ENCODE results near the gene PRKAG2. TPM values are rescaled to one million over a fixed set of nuclear protein-coding genes. Genes with fewer than 3 reads are reported as not detected.

PRKAG2 gene
- total RNA-seq, 4 donors from 2014 or later: 25.1 to 57.8 (median 46.7) TPM

DNA sequence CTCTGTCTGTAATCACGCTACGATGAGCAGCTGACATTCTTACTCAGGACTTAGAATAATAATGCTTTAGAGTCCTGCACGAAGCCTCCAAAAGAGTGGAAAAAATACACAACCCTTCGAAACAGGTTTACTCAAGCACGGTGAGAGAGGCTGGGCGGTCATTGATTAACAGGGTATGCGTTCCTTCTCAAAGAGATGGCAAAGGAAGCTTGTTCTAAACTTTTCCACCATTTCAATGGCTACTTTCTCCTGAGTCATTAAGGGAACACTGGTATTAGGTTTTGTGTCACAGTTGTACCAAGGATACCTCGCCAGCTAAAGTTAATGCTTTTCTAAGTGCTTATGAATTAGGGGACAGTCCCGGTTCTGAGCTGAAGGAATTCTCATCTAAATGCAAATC lies 215.3 kb downstream of the PRKAG2 start:
- 91 to 92% methylated on average over 8 to 9 of the region's 9 CpGs for WGBS, 2 donors (ENCODE audit: low coverage in 1 of 2)
- in situ Hi-C loops (cut with MboI; ENCODE audit: low pct_ligation_motif_present in 1 of 4, low pct_unique_long_range_greater_than_20kb in 1 of 4, low sequenced_read_pairs in 3 of 4): no loop called here
- DNase-seq: no peak
- intact Hi-C loops (cut with DNase I; ENCODE audit: low total_unique reads): no loop called here
- Histone ChIP-seq H3K9me3 (no peaks in the 10 kb centered on the region), H3K4me1 (no peaks in the 10 kb centered on the region), H3K27ac (no peak overlapping the region), H3K27me3 (no peaks in the 10 kb centered on the region), H3K4me3 (no peak overlapping the region), H3K36me3 (no peaks in the 10 kb centered on the region)
- TF ChIP-seq EP300 (IDR thresholded peaks at IDR 0.05; ENCODE audit: low read depth): no peak
- TF ChIP-seq, protein P1, sequence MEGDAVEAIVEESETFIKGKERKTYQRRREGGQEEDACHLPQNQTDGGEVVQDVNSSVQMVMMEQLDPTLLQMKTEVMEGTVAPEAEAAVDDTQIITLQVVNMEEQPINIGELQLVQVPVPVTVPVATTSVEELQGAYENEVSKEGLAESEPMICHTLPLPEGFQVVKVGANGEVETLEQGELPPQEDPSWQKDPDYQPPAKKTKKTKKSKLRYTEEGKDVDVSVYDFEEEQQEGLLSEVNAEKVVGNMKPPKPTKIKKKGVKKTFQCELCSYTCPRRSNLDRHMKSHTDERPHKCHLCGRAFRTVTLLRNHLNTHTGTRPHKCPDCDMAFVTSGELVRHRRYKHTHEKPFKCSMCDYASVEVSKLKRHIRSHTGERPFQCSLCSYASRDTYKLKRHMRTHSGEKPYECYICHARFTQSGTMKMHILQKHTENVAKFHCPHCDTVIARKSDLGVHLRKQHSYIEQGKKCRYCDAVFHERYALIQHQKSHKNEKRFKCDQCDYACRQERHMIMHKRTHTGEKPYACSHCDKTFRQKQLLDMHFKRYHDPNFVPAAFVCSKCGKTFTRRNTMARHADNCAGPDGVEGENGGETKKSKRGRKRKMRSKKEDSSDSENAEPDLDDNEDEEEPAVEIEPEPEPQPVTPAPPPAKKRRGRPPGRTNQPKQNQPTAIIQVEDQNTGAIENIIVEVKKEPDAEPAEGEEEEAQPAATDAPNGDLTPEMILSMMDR (IDR thresholded peaks at IDR 0.05): no peak
- no peak for TF ChIP-seq POLR2A (IDR thresholded peaks at IDR 0.05)
- TF ChIP-seq POLR2AphosphoS5 (IDR thresholded peaks at IDR 0.05): no peak

DNA sequence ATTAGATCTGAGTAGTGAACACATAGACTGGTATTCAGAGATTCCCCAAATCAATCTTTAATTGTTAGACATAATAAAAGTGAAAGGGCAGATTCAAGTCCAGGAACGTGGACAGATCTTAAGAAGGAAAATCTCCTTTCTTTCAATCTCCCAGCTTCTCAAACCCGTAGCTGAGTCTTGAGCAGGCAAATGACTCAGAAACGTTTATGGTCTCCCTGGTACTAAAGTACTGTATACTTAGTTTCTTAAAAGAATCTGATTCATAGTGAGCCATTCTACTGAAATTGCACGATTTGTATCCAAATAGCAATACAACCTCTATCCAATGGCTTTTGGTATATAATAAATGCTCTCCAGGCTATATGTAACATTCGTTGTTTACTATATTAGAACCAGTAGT lies 216.8 kb downstream of the PRKAG2 start:
- TF ChIP-seq EP300 (IDR thresholded peaks at IDR 0.05; ENCODE audit: low read depth) (no peak), POLR2AphosphoS5 (IDR thresholded peaks at IDR 0.05) (no peak)
- TF ChIP-seq, protein P1 (IDR thresholded peaks at IDR 0.05): no peak
- no peaks in the 10 kb centered on the region for H3K27me3 ChIP-seq
- H3K4me1 ChIP-seq: no peaks in the 10 kb centered on the region
- H3K9me3 ChIP-seq: no peaks in the 10 kb centered on the region
- H3K4me3 ChIP-seq: no peak overlapping the region
- no peak overlapping the region for H3K27ac ChIP-seq
- H3K36me3 ChIP-seq: no peaks in the 10 kb centered on the region
- in situ Hi-C loops (cut with MboI; ENCODE audit: low pct_ligation_motif_present in 1 of 4, low pct_unique_long_range_greater_than_20kb in 1 of 4, low sequenced_read_pairs in 3 of 4) (no loop called here), intact Hi-C loops (cut with DNase I; ENCODE audit: low total_unique reads) (no loop called here)
- WGBS, 2 donors (ENCODE audit: low coverage in 1 of 2): 81 to 85% methylated on average over 5 of the region's 5 CpGs
- DNase-seq: no peak

DNA sequence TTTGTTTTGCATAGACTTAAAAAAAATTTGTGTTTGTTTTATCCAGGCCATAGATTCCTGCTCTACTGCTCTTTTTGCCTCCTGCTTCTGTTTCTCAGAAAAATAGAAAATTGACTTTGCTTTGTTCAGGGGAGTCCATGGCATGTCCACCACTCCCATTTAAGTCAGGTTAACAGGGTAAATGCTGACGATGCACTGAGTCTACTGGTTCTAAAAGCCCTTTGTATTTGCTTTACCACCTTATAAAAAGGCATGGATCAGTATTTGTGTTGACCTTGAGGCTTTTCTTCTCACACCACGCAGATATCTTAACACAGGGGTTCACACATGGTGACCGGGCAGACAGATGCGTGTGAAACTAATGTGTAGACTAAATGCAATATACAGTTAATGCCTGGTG lies 217.7 kb downstream of the PRKAG2 start:
- Histone ChIP-seq H3K4me3 (no peak overlapping the region), H3K27ac (no peak overlapping the region), H3K4me1 (no peaks in the 10 kb centered on the region), H3K27me3 (no peaks in the 10 kb centered on the region), H3K9me3 (no peaks in the 10 kb centered on the region), H3K36me3 (no peaks in the 10 kb centered on the region)
- TF ChIP-seq EP300 (IDR thresholded peaks at IDR 0.05; ENCODE audit: low read depth): no peak
- TF ChIP-seq POLR2A (IDR thresholded peaks at IDR 0.05): no peak
- TF ChIP-seq, protein P1 (IDR thresholded peaks at IDR 0.05): no peak
- no peak for TF ChIP-seq POLR2AphosphoS5 (IDR thresholded peaks at IDR 0.05)
- in situ Hi-C loops (cut with MboI; ENCODE audit: low pct_ligation_motif_present in 1 of 4, low pct_unique_long_range_greater_than_20kb in 1 of 4, low sequenced_read_pairs in 3 of 4): no loop called here
- DNase-seq: no peak
- 78 to 80% methylated on average over 4 of the region's 4 CpGs for WGBS, 2 donors (ENCODE audit: low coverage in 1 of 2)
- intact Hi-C loops (cut with DNase I; ENCODE audit: low total_unique reads): no loop called here

DNA sequence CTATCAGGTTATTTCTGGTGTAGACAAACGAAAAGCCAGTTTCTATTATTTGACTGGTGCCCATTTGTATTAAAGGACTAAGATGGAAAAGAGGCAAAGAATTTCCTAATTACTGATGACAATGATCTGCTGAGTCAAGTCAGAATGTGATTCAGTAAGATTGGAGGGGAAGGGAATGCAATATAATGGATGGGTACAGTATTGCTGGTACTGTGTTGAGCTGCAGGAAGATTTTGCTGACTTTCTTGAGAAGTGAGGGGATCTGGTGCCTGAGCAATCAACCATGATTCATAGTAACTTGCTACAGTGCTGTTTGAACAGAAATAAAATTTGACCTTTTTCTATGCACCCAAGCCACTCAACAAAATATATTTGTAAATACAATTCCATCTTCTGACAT lies 218.1 kb downstream of the PRKAG2 start:
- 88 to 97% methylated on average over 1 of the region's 1 CpG for WGBS, 2 donors (ENCODE audit: low coverage in 1 of 2)
- no peaks in the 10 kb centered on the region for H3K9me3 ChIP-seq
- H3K27me3 ChIP-seq: no peaks in the 10 kb centered on the region
- TF ChIP-seq EP300 (IDR thresholded peaks at IDR 0.05; ENCODE audit: low read depth) (no peak), POLR2AphosphoS5 (IDR thresholded peaks at IDR 0.05) (no peak), POLR2A (IDR thresholded peaks at IDR 0.05) (no peak)
- TF ChIP-seq, protein P1 (IDR thresholded peaks at IDR 0.05): no peak
- H3K4me1 ChIP-seq: no peaks in the 10 kb centered on the region
- no peak overlapping the region for H3K4me3 ChIP-seq
- in situ Hi-C loops (cut with MboI; ENCODE audit: low pct_ligation_motif_present in 1 of 4, low pct_unique_long_range_greater_than_20kb in 1 of 4, low sequenced_read_pairs in 3 of 4) (no loop called here), intact Hi-C loops (cut with DNase I; ENCODE audit: low total_unique reads) (no loop called here)
- DNase-seq: no peak
- H3K27ac ChIP-seq: no peak overlapping the region
- H3K36me3 ChIP-seq: no peaks in the 10 kb centered on the region

Data from transverse colon (tissue), 4 donors.